HEK293 (cell line): ENCODE measurements around the gene PIK3C2A.

ENCODE experiments used
- CTCF ChIA-PET: fragments of 350-600 bp; formaldehyde crosslinking; extraction: SDS; loops from one replicate; lab custom pipeline; 2021; ENCODE audit warnings: antibody characterized with exemption; lab: Yijun Ruan, JAX
- POLR2A ChIA-PET: fragments of 300-600 bp; formaldehyde crosslinking; extraction: SDS; loops from one replicate; lab custom pipeline; 2020; ENCODE audit warnings: antibody characterized with exemption, inconsistent platforms; lab: Yijun Ruan, JAX
- H3K27ac ChIP-seq: fragments of 200-500 bp; sonication (Bioruptor generic); 2 replicates; pipeline ENCODE4 v1.5.1; 2014; ENCODE audit warnings: low read depth, low read length, control low read depth, inconsistent platforms; ENCODE audit errors: extremely low read depth
- H3K36me3 ChIP-seq, 2 experiments: fragments of 200-500 bp in 1 of 2; sonication (Bioruptor generic) in 1 of 2; 1 replicate in 1 of 2; 2 replicates in 1 of 2; pipeline ENCODE4 v1.5.1; 2014 to 2017; ENCODE audit warnings: inconsistent platforms in 2 of 2, low read length in 2 of 2; ENCODE audit not compliant: control insufficient read depth in 2 of 2, insufficient read depth in 1 of 2
- H3K4me1 ChIP-seq: fragments of 200-500 bp; sonication (Bioruptor generic); 2 replicates; pipeline ENCODE4 v1.5.1; 2014; ENCODE audit warnings: mild to moderate bottlenecking, low read length, inconsistent platforms; ENCODE audit not compliant: control insufficient read depth, insufficient read depth
- H3K4me3 ChIP-seq: 2 replicates; pipeline ENCODE4 v1.5.1; 2011; ENCODE audit warnings: low read depth, mild to moderate bottlenecking, control low read depth, low read length, moderate library complexity
- H3K9me3 ChIP-seq: fragments of 200-500 bp; sonication (Bioruptor generic); 2 replicates; pipeline ENCODE4 v1.5.1; 2014; ENCODE audit warnings: low read depth, low read length, inconsistent platforms; ENCODE audit not compliant: control insufficient read depth, insufficient read depth
- BCL11A ChIP-seq: fragments of 450-650 bp; formaldehyde crosslinking; IDR thresholded peaks from 2 replicates; pipeline ENCODE4 v1.5.1; 2016; ENCODE audit warnings: low read depth, missing biosample characterization, missing genetic modification characterization
- KLF1 ChIP-seq: fragments of 450-650 bp; formaldehyde crosslinking; IDR thresholded peaks from 2 replicates; pipeline ENCODE4 v1.5.1; 2016; ENCODE audit warnings: missing biosample characterization, missing genetic modification characterization
- KLF7 ChIP-seq: fragments of 450-650 bp; formaldehyde crosslinking; IDR thresholded peaks from 2 replicates; pipeline ENCODE4 v1.5.1; 2016; ENCODE audit warnings: missing biosample characterization, missing genetic modification characterization, borderline replicate concordance
- MZF1 ChIP-seq: fragments of 450-650 bp; formaldehyde crosslinking; IDR thresholded peaks from 2 replicates; pipeline ENCODE4 v1.5.1; 2017; ENCODE audit warnings: missing biosample characterization, missing genetic modification characterization, borderline replicate concordance
- ZBTB17 ChIP-seq: fragments of 450-650 bp; formaldehyde crosslinking; IDR thresholded peaks from 2 replicates; pipeline ENCODE4 v1.5.1; 2016; ENCODE audit warnings: missing biosample characterization, missing genetic modification characterization
- ZFP3 ChIP-seq: fragments of 450-650 bp; formaldehyde crosslinking; IDR thresholded peaks from 2 replicates; pipeline ENCODE4 v1.5.1; 2016; ENCODE audit warnings: low read depth, missing biosample characterization, missing genetic modification characterization
- ZNF114 ChIP-seq: fragments of 450-650 bp; formaldehyde crosslinking; IDR thresholded peaks from 2 replicates; pipeline ENCODE4 v1.5.0; 2017; ENCODE audit warnings: missing biosample characterization, missing genetic modification characterization
- ZNF18 ChIP-seq: fragments of 450-650 bp; formaldehyde crosslinking; IDR thresholded peaks from 2 replicates; pipeline ENCODE4 v1.5.1; 2016; ENCODE audit warnings: missing biosample characterization, missing genetic modification characterization
- ZNF202 ChIP-seq: fragments of 450-650 bp; formaldehyde crosslinking; IDR thresholded peaks from 2 replicates; pipeline ENCODE4 v1.5.1; 2016; ENCODE audit warnings: missing biosample characterization, missing genetic modification characterization, borderline replicate concordance
- ZNF324 ChIP-seq: fragments of 450-650 bp; formaldehyde crosslinking; IDR thresholded peaks from 2 replicates; pipeline ENCODE4 v1.5.1; 2016; ENCODE audit warnings: missing biosample characterization, missing genetic modification characterization
- ZNF404 ChIP-seq: fragments of 450-650 bp; formaldehyde crosslinking; IDR thresholded peaks from 2 replicates; pipeline ENCODE4 v1.5.1; 2017; ENCODE audit warnings: missing biosample characterization, missing genetic modification characterization
- ZNF423 ChIP-seq: fragments of 450-650 bp; formaldehyde crosslinking; IDR thresholded peaks from 2 replicates; pipeline ENCODE4 v1.5.1; 2016; ENCODE audit warnings: missing biosample characterization, missing genetic modification characterization
- ZNF433 ChIP-seq: fragments of 450-650 bp; formaldehyde crosslinking; IDR thresholded peaks from 2 replicates; pipeline ENCODE4 v1.5.1; 2016; ENCODE audit warnings: missing biosample characterization, missing genetic modification characterization, low read depth
- ZNF513 ChIP-seq: fragments of 450-650 bp; IDR thresholded peaks from 2 replicates; pipeline ENCODE4 v1.5.1; 2018; ENCODE audit warnings: missing biosample characterization, missing genetic modification characterization
- ZNF521 ChIP-seq: fragments of 450-650 bp; formaldehyde crosslinking; IDR thresholded peaks from 2 replicates; pipeline ENCODE4 v1.5.1; 2017; ENCODE audit warnings: missing biosample characterization, mild to moderate bottlenecking, missing genetic modification characterization
- ZNF549 ChIP-seq: fragments of 450-650 bp; IDR thresholded peaks from 2 replicates; pipeline ENCODE4 v1.5.1; 2018; ENCODE audit warnings: missing biosample characterization, missing genetic modification characterization, mild to moderate bottlenecking, inconsistent platforms, moderate library complexity
- ZNF629 ChIP-seq: fragments of 450-650 bp; formaldehyde crosslinking; IDR thresholded peaks from 2 replicates; pipeline ENCODE4 v1.5.1; 2017; ENCODE audit warnings: missing biosample characterization, missing genetic modification characterization
- ZNF791 ChIP-seq: fragments of 450-650 bp; formaldehyde crosslinking; IDR thresholded peaks from 2 replicates; pipeline ENCODE4 v1.5.1; 2016; ENCODE audit warnings: missing biosample characterization, missing genetic modification characterization
- ZSCAN23 ChIP-seq: fragments of 450-650 bp; formaldehyde crosslinking; IDR thresholded peaks from 2 replicates; pipeline ENCODE4 v1.5.1; 2016; ENCODE audit warnings: missing biosample characterization, missing genetic modification characterization

The PIK3C2A gene

GRCh38 chr11:17186932-17187692 lies 20.7 kb downstream of the PIK3C2A start:
- POLR2A ChIA-PET = no interaction called here
- H3K36me3 ChIP-seq = peaks cover 0 to 5% of the 10 kb centered on the region in 2 experiments; a peak in 2 of 3 replicates
- CTCF ChIA-PET = interaction anchor here (0.6 to 1.6 kb wide), 5 partner anchors 37 to 367 kb away, joined by 3 to 4 read pairs (median 3); no protein-coding TSS in a partner anchor

GRCh38 chr11:17185938-17186337 lies 21.8 kb downstream of the PIK3C2A start:
- Histone ChIP-seq H3K36me3 (no peaks in the 10 kb centered on the region; a peak in 1 of 3 replicates), H3K4me1 (no peaks in the 10 kb centered on the region), H3K27ac (no peak overlapping the region), H3K4me3 (no peak overlapping the region)
- CTCF ChIA-PET = interaction anchor here (1.6 kb wide), 1 partner anchor 366 kb away, joined by 3 read pairs; no protein-coding TSS in a partner anchor
- TF ChIP-seq ZNF791 (tag by site-specific recombination) (no peak), ZNF521 (tag by site-specific recombination) (no peak), ZNF18 (tag by site-specific recombination) (no peak), ZFP3 (tag by site-specific recombination) (no peak), MZF1 (tag by site-specific recombination) (no peak), ZNF114 (tag by site-specific recombination) (no peak), ZNF549 (tag by site-specific recombination) (no peak), ZBTB17 (no peak), ZNF404 (tag by site-specific recombination) (no peak)
- TF ChIP-seq, all 188 proteins: peak for 0
- POLR2A ChIA-PET = no interaction called here
- H3K9me3 ChIP-seq = no peaks in the 10 kb centered on the region

More at GRCh38 chr11:17186932-17187692, 20.7 kb downstream of the PIK3C2A start:
- H3K27ac ChIP-seq = no peak overlapping the region
- no peaks in the 10 kb centered on the region for H3K9me3 ChIP-seq
- H3K4me3 ChIP-seq = no peak overlapping the region
- TF ChIP-seq ZNF433 (tag by site-specific recombination) = no peak
- no peak for TF ChIP-seq ZNF202 (tag by site-specific recombination)
- TF ChIP-seq ZNF513 (tag by site-specific recombination) = no peak
- TF ChIP-seq ZNF423 (tag by site-specific recombination) = no peak
- TF ChIP-seq, all 188 proteins: peak for 0
- no peaks in the 10 kb centered on the region for H3K4me1 ChIP-seq

- ChIA-PET POLR2A (no interaction called here), CTCF (interaction anchor here (0.6 kb wide), 2 partner anchors 115 to 250 kb away, joined by 4 to 6 read pairs; no protein-coding TSS in a partner anchor)
- Histone ChIP-seq H3K9me3 (no peaks in the 10 kb centered on the region), H3K36me3 (no peaks in the 10 kb centered on the region; a peak in 1 of 3 replicates), H3K27ac (no peak overlapping the region), H3K4me3 (no peak overlapping the region), H3K4me1 (no peaks in the 10 kb centered on the region)
- TF ChIP-seq ZNF324 (tag by site-specific recombination) (no peak), KLF1 (tag by site-specific recombination) (no peak), ZNF629 (tag by site-specific recombination) (no peak), ZSCAN23 (tag by site-specific recombination) (no peak), BCL11A (tag by site-specific recombination) (no peak), KLF7 (tag by site-specific recombination) (no peak)
- TF ChIP-seq, all 188 proteins: peak for 0
Measured at GRCh38 chr11:17184882-17185587, 22.8 kb downstream of the PIK3C2A start.
